H1 (cell line): ENCODE data around the gene PTN. TPM values are rescaled to one million over a fixed set of nuclear protein-coding genes. Genes with fewer than 3 reads are reported as not detected.

Experiments
- CTCF ChIA-PET: fragments of 300-600 bp; sonication (Branson Sonifier 250); formaldehyde crosslinking; loops from one replicate; lab custom pipeline; 2021; ENCODE audit not compliant: partially characterized antibody; lab: Charles Lee
- POLR2A ChIA-PET: fragments of 300-600 bp; sonication (Branson Sonifier 250); formaldehyde crosslinking; loops from one replicate; lab custom pipeline; 2021; ENCODE audit warnings: inconsistent platforms; ENCODE audit not compliant: partially characterized antibody; lab: Charles Lee
- DNase-seq, 2 experiments: peaks; one replicate each; pipeline versions ENCODE4 v3.0.0 to v3.0.0-alpha.2; 2010 to 2022; ENCODE audit warnings: low spot score in 2 of 2, low read depth in 1 of 2, mixed read lengths in 1 of 2
- FAIRE-seq: peaks from 2 replicates; lab custom pipeline; 2011; peaks lifted over from hg19 to GRCh38; lab: Jason Lieb, UNC
- H2AFZ ChIP-seq: 2 replicates; pipeline ENCODE4 v1.8.1; 2012; ENCODE audit warnings: low read length, inconsistent platforms
- H2AK5ac ChIP-seq: 2 replicates; pipeline ENCODE4 v1.6.1; 2013; ENCODE audit warnings: low read depth, low read length
- H2BK120ac ChIP-seq: replicated peaks from 2 replicates; pipeline ENCODE3; 2013; ENCODE audit warnings: low read depth, low read length, inconsistent platforms
- H2BK12ac ChIP-seq: 2 replicates; pipeline ENCODE4 v1.6.1; 2013; ENCODE audit warnings: low read depth, low read length
- H2BK15ac ChIP-seq: 2 replicates; pipeline ENCODE4 v1.6.1; 2013; ENCODE audit warnings: low read length
- H2BK20ac ChIP-seq: 2 replicates; pipeline ENCODE4 v1.6.1; 2013; ENCODE audit warnings: low read length
- H2BK5ac ChIP-seq: 2 replicates; pipeline ENCODE4 v1.6.1; 2013; ENCODE audit warnings: low read depth, low read length
- H3K14ac ChIP-seq: 2 replicates; pipeline ENCODE4 v1.6.1; 2013; ENCODE audit warnings: inconsistent platforms; ENCODE audit not compliant: insufficient read length
- H3K18ac ChIP-seq: 2 replicates; pipeline ENCODE4 v1.6.1; 2013; ENCODE audit warnings: low read length; ENCODE audit errors: extremely low read depth
- H3K23ac ChIP-seq: 2 replicates; pipeline ENCODE4 v1.6.1; 2013; ENCODE audit warnings: inconsistent platforms; ENCODE audit not compliant: insufficient read length
- H3K23me2 ChIP-seq: 2 replicates; pipeline ENCODE4 v1.6.1; 2013; ENCODE audit warnings: low read depth, low read length
- H3K27ac ChIP-seq: 2 replicates; pipeline ENCODE4 v1.6.1; 2011; ENCODE audit warnings: low read depth, low read length, inconsistent platforms
- H3K27me3 ChIP-seq, 4 experiments: replicated peaks in 1 of 4; 1 replicate in 1 of 4; 2 replicates in 3 of 4; pipeline versions ENCODE4 v1.6.1 to v1.8.1; 2011 to 2013; ENCODE audit warnings: low read length in 3 of 4, mild to moderate bottlenecking in 3 of 4, inconsistent platforms in 2 of 4, mixed read lengths in 2 of 4, moderate library complexity in 1 of 4; ENCODE audit not compliant: control insufficient read depth in 3 of 4, insufficient read depth in 3 of 4; ENCODE audit errors: extremely low read depth in 1 of 4
- H3K36me3 ChIP-seq, 4 experiments: 2 replicates each; pipeline versions ENCODE4 v1.6.1 to v1.8.1; 2011 to 2013; ENCODE audit warnings: mild to moderate bottlenecking in 4 of 4, low read length in 3 of 4, moderate library complexity in 2 of 4, control low read depth in 1 of 4, inconsistent platforms in 1 of 4; ENCODE audit not compliant: insufficient read depth in 4 of 4, control insufficient read depth in 2 of 4
- H3K4ac ChIP-seq: replicated peaks from 2 replicates; pipeline ENCODE3; 2013; ENCODE audit warnings: low read length, low read depth, mixed read lengths, inconsistent platforms; ENCODE audit not compliant: insufficient read length
- H3K4me1 ChIP-seq, 4 experiments: replicated peaks in 1 of 4; 1 replicate in 1 of 4; 2 replicates in 3 of 4; pipeline versions ENCODE4 v1.6.1 to v1.8.1; 2011 to 2013; ENCODE audit warnings: low read length in 3 of 4, inconsistent platforms in 2 of 4, mixed read lengths in 1 of 4; ENCODE audit not compliant: insufficient read depth in 4 of 4, control insufficient read depth in 3 of 4
- H3K4me2 ChIP-seq, 2 experiments: 2 replicates each; pipeline versions ENCODE4 v1.6.1 to v1.8.1; 2011 to 2013; ENCODE audit warnings: low read depth in 2 of 2, low read length in 2 of 2, control low read depth in 1 of 2, inconsistent platforms in 1 of 2, mild to moderate bottlenecking in 1 of 2; ENCODE audit not compliant: insufficient read depth in 1 of 2
- H3K4me3 ChIP-seq, 4 experiments: fragments of 200-600, 300-600 bp in 1 of 4; sonication (generic), shearing (Covaris generic), sonication (Bioruptor Twin) in 1 of 4; 2 replicates each; pipeline versions ENCODE4 v1.5.1 to v1.8.1; 2011 to 2016; ENCODE audit warnings: low read length in 4 of 4, low read depth in 3 of 4, control low read depth in 2 of 4, inconsistent platforms in 2 of 4, mild to moderate bottlenecking in 2 of 4, mixed read lengths in 1 of 4, moderate library complexity in 1 of 4; ENCODE audit not compliant: insufficient read depth in 2 of 4; ENCODE audit errors: extremely low read depth in 1 of 4
- H3K56ac ChIP-seq: replicated peaks from 2 replicates; pipeline ENCODE3; 2013; ENCODE audit warnings: low read depth, mild to moderate bottlenecking, mixed read lengths, low read length, inconsistent platforms; ENCODE audit not compliant: insufficient read length
- H3K79me1 ChIP-seq: 2 replicates; pipeline ENCODE4 v1.6.1; 2013; ENCODE audit warnings: low read depth, low read length, control low read depth
- H3K79me2 ChIP-seq, 2 experiments: 2 replicates each; pipeline versions ENCODE4 v1.6.1 to v1.8.1; 2012 to 2013; ENCODE audit warnings: low read length in 2 of 2, mild to moderate bottlenecking in 2 of 2, inconsistent platforms in 1 of 2; ENCODE audit not compliant: insufficient read depth in 2 of 2, control insufficient read depth in 1 of 2
- H3K9ac ChIP-seq, 4 experiments: replicated peaks in 1 of 4; 1 replicate in 1 of 4; 2 replicates in 3 of 4; pipeline versions ENCODE4 v1.6.1 to v1.8.1; 2011 to 2013; ENCODE audit warnings: low read depth in 3 of 4, low read length in 3 of 4, control low read depth in 2 of 4, mild to moderate bottlenecking in 2 of 4, moderate library complexity in 2 of 4, inconsistent platforms in 1 of 4; ENCODE audit errors: extremely low read depth in 1 of 4
- H3K9me3 ChIP-seq, 2 experiments: 2 replicates each; pipeline versions ENCODE4 v1.6.1 to v1.8.1; 2012 to 2013; ENCODE audit warnings: mild to moderate bottlenecking in 2 of 2, moderate library complexity in 2 of 2, control low read depth in 1 of 2, inconsistent platforms in 1 of 2, low read depth in 1 of 2, low read length in 1 of 2, mixed read lengths in 1 of 2; ENCODE audit not compliant: insufficient read depth in 2 of 2
- H4K20me1 ChIP-seq, 2 experiments: replicated peaks in 1 of 2; 2 replicates each; pipeline versions ENCODE3 to v1.8.1; 2011 to 2013; ENCODE audit warnings: inconsistent platforms in 2 of 2, low read length in 2 of 2, mild to moderate bottlenecking in 1 of 2; ENCODE audit not compliant: insufficient read depth in 2 of 2, control insufficient read depth in 1 of 2
- H4K5ac ChIP-seq: 2 replicates; pipeline ENCODE4 v1.6.1; 2013; ENCODE audit warnings: low read length, low read depth, mixed read lengths, inconsistent platforms; ENCODE audit not compliant: insufficient read length
- H4K8ac ChIP-seq: 2 replicates; pipeline ENCODE4 v1.8.0; 2013; ENCODE audit warnings: mild to moderate bottlenecking, moderate library complexity, low read length, inconsistent platforms; ENCODE audit not compliant: insufficient read depth; ENCODE audit errors: extremely low read depth
- H4K91ac ChIP-seq: replicated peaks from 2 replicates; pipeline ENCODE3; 2013; ENCODE audit warnings: low read length, mixed read lengths, inconsistent platforms; ENCODE audit not compliant: insufficient read length
- KDM1A ChIP-seq: fragments of 200-600, 300-600 bp; sonication (generic); IDR thresholded peaks from 2 replicates; pipeline ENCODE4 v1.7.1; 2016; ENCODE audit warnings: mild to moderate bottlenecking, low read length, borderline replicate concordance
- WGBS, 2 experiments: shearing (Covaris generic) in 1 of 2; methylation state at CpG; one replicate each; pipeline versions ENCODE4 v1.1.6 to v1.1.7; 2013 to 2015; ENCODE audit warnings: low lambda C conversion rate in 2 of 2, mixed read lengths in 2 of 2, inconsistent platforms in 1 of 2, low coverage in 1 of 2, missing lambda C conversion rate in 1 of 2; ENCODE audit not compliant: insufficient replicate concordance in 2 of 2, insufficient coverage in 1 of 2, insufficient read length in 1 of 2; ENCODE audit errors: extremely low coverage in 1 of 2, missing lambda C conversion rate in 1 of 2; 5-methylcytosine and 5-hydroxymethylcytosine counted together
- polyA plus RNA-seq, 7 experiments: library from polyadenylated mRNA; depleted of rRNA in 3 of 7; stranded (reverse) in 5 of 7; unstranded in 2 of 7; fragments of >200 nt in 5 of 7; fragments of 200-250 nt in 2 of 7; gene quantifications; 1 replicate in 5 of 7; 2 replicates in 1 of 7; 4 replicates in 1 of 7; pipeline versions ENCODE4 v1.2.1 to v1.2.3, GENCODE V29; 2011 to 2013; ENCODE audit warnings: missing spikeins in 2 of 7, mixed read lengths in 2 of 7
- total RNA-seq: library from RNA; stranded (reverse); fragmentation: NEBNext Ultra II Directional; extraction: Animal tissue kit (Norgen Biotek cat#: 25700); gene quantifications from 2 replicates; pipeline ENCODE4 v1.2.1, GENCODE V29; 2021

PTN gene
- total and polyA plus RNA-seq, 2 of the 8 experiments (the other 6 are each of a cell fraction or from before 2014, with no cell fraction given): 23.1 to 27.8 TPM

- no peak overlapping the region for H3K4me3 ChIP-seq
- no peak for TF ChIP-seq KDM1A
- H2BK20ac ChIP-seq: no peak overlapping the region
- H3K14ac ChIP-seq: no peak overlapping the region
- no peaks in the 10 kb centered on the region for H3K4me1 ChIP-seq
- no peak overlapping the region for H4K8ac ChIP-seq
- no peak overlapping the region for H2BK15ac ChIP-seq
- H3K9me3 ChIP-seq: peaks cover 14 to 20% of the 10 kb centered on the region in 2 experiments
- FAIRE-seq: no peak
- no peak overlapping the region for H2BK12ac ChIP-seq
- H3K56ac ChIP-seq: no peak overlapping the region
- H4K20me1 ChIP-seq: no peaks in the 10 kb centered on the region
- H3K9ac ChIP-seq: no peak overlapping the region
- H3K4me2 ChIP-seq: no peak overlapping the region
- H3K27ac ChIP-seq: no peak overlapping the region
- no peak overlapping the region for H3K23ac ChIP-seq
- no peaks in the 10 kb centered on the region for H3K36me3 ChIP-seq
- no peak overlapping the region for H3K18ac ChIP-seq
- H2AFZ ChIP-seq: no peak overlapping the region
- H4K91ac ChIP-seq: no peak overlapping the region
- no peaks in the 10 kb centered on the region for H3K79me1 ChIP-seq
- no peaks in the 10 kb centered on the region for H3K79me2 ChIP-seq
- no peak overlapping the region for H2BK5ac ChIP-seq
- no peaks in the 10 kb centered on the region for H3K27me3 ChIP-seq
- no peaks in the 10 kb centered on the region for H3K23me2 ChIP-seq
- ChIA-PET CTCF (interaction anchor here (1.0 kb wide), 1 partner anchor 16 kb away, joined by 3 read pairs; no protein-coding TSS in a partner anchor), POLR2A (no interaction called here)
- no peak overlapping the region for H3K4ac ChIP-seq
- no peak for DNase-seq
- WGBS, 2 experiments: 84% methylated on average over 5 of the region's 5 CpGs; no CpG with 5 or more reads in 1 of the 2 experiments
- H2AK5ac ChIP-seq: no peak overlapping the region
- H4K5ac ChIP-seq: no peak overlapping the region
- no peak overlapping the region for H2BK120ac ChIP-seq
Observed at GRCh38 chr7:137354396-137354795, 10.9 kb upstream of the PTN start.
